ENCODE measurements around the gene STRIT1.

GRCh38 chr3:155283092-155284056 is 10.1 kb downstream of the STRIT1 start:
- TF ChIP-seq EZH2 (IDR thresholded peaks at IDR 0.05; ENCODE audit: insufficient read depth, low read length) = no peak
- TF ChIP-seq CTCF (IDR thresholded peaks at IDR 0.05; ENCODE audit: insufficient read depth, low read depth, low read length) = no peak

All from astrocyte (in vitro differentiated cells and primary cell).